RWPE1 (cell line): ENCODE results near the gene GTF2H4.

ENCODE experiments used
- CTCF ChIA-PET: fragments of 350-600 bp; sonication (Branson Sonifier 250); formaldehyde crosslinking; extraction: SDS; loops from one replicate; lab custom pipeline; 2021; lab: Yijun Ruan, JAX
- POLR2A ChIA-PET: fragments of 400-600 bp; formaldehyde crosslinking; extraction: SDS; loops from one replicate; lab custom pipeline; 2020; ENCODE audit warnings: antibody characterized with exemption; ENCODE audit not compliant: low non-redundant PET; lab: Yijun Ruan, JAX
- DNase-seq: peaks from one replicate; pipeline ENCODE4 v3.0.0; 2012; ENCODE audit warnings: low spot score
- H3K27ac ChIP-seq: fragments of 450-650 bp; 2 replicates; pipeline ENCODE4 v1.5.1; 2017
- TF ChIP-seq, protein P1 (sequence below): fragments of 450-650 bp; conservative IDR thresholded peaks from 2 replicates; pipeline ENCODE4 v1.5.1; 2017; ENCODE audit warnings: low read depth, mild to moderate bottlenecking

The GTF2H4 gene

DNA sequence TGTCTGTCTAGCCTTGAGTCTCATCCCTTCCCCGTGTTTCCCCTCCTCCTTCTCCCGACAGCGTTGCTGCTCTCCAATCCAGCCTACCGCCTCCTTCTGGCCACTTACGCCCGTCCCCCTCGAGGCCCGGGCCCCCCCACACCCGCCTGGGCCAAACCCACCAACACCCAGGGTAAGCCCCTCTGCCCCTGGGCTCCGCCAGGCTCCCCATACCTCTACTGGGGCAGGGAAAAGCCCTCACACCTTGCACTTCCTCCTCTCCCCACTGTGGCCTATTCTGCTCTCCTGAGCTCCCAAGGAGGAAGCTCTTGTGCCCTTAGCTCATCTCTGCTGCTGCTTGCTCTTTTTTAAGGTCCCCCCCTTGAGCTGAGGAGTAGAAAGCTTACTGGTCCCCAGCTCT is 12.7 kb upstream of the GTF2H4 start:
- no peak for DNase-seq
- ChIA-PET CTCF (no interaction called here), POLR2A (no interaction called here)
- TF ChIP-seq, protein P1, sequence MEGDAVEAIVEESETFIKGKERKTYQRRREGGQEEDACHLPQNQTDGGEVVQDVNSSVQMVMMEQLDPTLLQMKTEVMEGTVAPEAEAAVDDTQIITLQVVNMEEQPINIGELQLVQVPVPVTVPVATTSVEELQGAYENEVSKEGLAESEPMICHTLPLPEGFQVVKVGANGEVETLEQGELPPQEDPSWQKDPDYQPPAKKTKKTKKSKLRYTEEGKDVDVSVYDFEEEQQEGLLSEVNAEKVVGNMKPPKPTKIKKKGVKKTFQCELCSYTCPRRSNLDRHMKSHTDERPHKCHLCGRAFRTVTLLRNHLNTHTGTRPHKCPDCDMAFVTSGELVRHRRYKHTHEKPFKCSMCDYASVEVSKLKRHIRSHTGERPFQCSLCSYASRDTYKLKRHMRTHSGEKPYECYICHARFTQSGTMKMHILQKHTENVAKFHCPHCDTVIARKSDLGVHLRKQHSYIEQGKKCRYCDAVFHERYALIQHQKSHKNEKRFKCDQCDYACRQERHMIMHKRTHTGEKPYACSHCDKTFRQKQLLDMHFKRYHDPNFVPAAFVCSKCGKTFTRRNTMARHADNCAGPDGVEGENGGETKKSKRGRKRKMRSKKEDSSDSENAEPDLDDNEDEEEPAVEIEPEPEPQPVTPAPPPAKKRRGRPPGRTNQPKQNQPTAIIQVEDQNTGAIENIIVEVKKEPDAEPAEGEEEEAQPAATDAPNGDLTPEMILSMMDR: no peak
- peak overlapping the region; percentile 22 for H3K27ac ChIP-seq

DNA sequence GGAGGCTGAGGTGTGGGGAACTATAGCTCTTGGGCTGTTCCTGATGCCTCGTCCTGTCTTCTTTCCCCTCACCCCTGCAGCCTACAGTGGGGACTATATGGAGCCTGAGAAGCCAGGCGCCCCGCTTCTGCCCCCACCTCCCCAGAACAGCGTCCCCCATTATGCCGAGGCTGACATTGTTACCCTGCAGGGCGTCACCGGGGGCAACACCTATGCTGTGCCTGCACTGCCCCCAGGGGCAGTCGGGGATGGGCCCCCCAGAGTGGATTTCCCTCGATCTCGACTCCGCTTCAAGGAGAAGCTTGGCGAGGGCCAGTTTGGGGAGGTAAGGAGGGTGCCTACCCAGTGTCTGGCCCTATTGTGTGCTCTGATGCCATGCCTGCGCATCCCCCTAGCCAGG is 11.5 kb upstream of the GTF2H4 start:
- no peak for DNase-seq
- H3K27ac ChIP-seq: peak overlapping the region; percentile 22
- ChIA-PET CTCF (interaction anchor here (1.8 kb wide), 1 partner anchor 17 kb away, joined by 6 read pairs; the partner anchor contains the start of gene VARS2), POLR2A (no interaction called here)
- TF ChIP-seq, protein P1: no peak

GRCh38 chr6:30897882-30898281 is 10.1 kb upstream of the GTF2H4 start:
- DNase-seq: no peak
- H3K27ac ChIP-seq: peak overlapping the region; percentile 39
- ChIA-PET CTCF (no interaction called here), POLR2A (no interaction called here)
- TF ChIP-seq, protein P1: no peak

GRCh38 chr6:30898750-30899360 is 9.2 kb upstream of the GTF2H4 start:
- DNase-seq: no peak
- ChIA-PET POLR2A (interaction anchor here (0.6 kb wide), 1 partner anchor 87 kb away, joined by 4 read pairs; no protein-coding TSS in a partner anchor), CTCF (interaction anchor here (0.5 to 0.6 kb wide), 2 partner anchors 22 to 65 kb away, joined by 3 to 5 read pairs; no protein-coding TSS in a partner anchor)
- TF ChIP-seq, protein P1: no peak
- peak overlapping the region; percentile 39 for H3K27ac ChIP-seq

DNA sequence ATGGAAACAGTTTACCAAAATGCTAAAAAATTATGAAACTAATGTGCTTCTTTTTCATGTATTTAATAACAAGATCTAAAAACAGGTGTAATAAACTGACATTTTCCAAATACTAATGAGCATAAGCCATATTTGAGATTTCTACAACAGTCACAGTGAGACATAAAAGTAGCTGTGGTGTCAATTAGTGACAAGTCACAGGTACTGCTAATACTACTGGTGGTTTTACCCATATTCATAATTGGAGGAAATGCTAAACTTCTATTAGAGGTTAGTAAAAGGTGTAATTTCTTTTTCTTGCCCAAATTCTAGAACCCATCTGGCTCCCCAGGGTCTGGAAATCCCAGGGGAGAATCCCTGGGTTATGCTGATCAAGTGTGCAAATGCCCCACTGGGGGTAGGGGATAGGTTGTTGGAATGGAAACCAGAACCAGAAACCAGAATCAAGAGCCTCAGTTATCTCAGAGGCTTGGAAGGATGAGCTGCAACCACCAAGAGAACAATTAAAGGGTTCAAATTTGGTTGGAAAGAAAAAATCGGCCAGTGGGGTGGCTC is 7.1 kb upstream of the GTF2H4 start:
- CTCF ChIA-PET: interaction anchor here (0.6 kb wide), 1 partner anchor 163 kb away, joined by 4 read pairs; no protein-coding TSS in a partner anchor
- TF ChIP-seq, protein P1: no peak
- no peak for DNase-seq
- POLR2A ChIA-PET: no interaction called here
- peak overlapping the region; percentile 33 for H3K27ac ChIP-seq

- ChIA-PET CTCF (no interaction called here), POLR2A (interaction anchor here (0.6 kb wide), 2 partner anchors 71 to 547 kb away, joined by 3 to 4 read pairs; no protein-coding TSS in a partner anchor)
- TF ChIP-seq, protein P1: no peak
- H3K27ac ChIP-seq: peak overlapping the region; percentile 33
- DNase-seq: no peak
Observed at GRCh38 chr6:30901436-30901835, 6.6 kb upstream of the GTF2H4 start.

- ChIA-PET POLR2A (interaction anchor here (1.0 kb wide), 1 partner anchor 11 kb away, joined by 6 read pairs; no protein-coding TSS in a partner anchor), CTCF (interaction anchor here (0.5 to 0.6 kb wide), 2 partner anchors 153 to 169 kb away, joined by 3 to 5 read pairs; no protein-coding TSS in a partner anchor)
- peak; percentile 33 for DNase-seq
- peak overlapping the region; percentile 58 for H3K27ac ChIP-seq
Observed at GRCh38 chr6:30902196-30902595, 5.8 kb upstream of the GTF2H4 start.
